ENCODE measurements around the gene DLGAP5. TPM values are rescaled to one million over a fixed set of nuclear protein-coding genes. Genes with fewer than 3 reads are reported as not detected.

DLGAP5 gene
- polyA plus RNA-seq, 1 donor = 8.6 TPM

DNA sequence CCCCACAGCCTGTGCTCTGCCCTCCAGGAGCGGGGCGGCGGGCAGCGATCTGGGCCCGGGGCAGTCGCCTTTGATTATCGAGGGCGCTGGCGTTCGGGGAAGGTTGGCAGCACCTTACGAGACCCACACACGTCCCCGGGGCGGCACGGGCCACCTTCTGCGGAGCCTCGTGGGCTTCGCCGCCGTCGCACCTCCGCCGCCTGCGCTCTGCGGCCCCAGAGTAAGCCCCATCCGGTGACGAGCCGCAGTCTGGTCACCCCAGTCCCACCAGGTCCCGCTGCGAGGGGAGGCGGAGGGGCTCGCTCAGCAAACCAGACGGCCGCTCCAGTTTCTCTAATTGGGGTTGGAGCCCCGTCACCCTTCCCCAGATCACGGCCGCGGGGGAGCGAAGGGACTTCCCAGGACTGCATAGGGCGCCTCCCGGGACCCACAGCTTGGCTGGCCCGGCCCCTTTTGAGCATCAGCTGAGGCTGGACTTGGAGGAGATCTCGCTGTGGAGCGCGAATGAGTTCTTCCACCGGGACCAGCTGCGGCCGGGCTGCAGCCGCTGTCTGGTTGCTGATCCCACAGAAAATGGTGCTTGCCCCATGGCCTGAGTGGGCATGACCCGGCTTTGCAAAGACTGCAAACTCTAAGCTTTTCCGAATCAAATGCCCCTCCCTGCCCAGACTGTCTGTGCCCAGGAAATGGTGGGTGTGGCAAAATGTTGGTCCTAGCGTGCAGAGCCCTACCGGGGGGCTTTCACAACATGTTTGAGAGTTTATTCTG, 61.8 kb downstream of the DLGAP5 start:
- DNase-seq (ENCODE audit: low read depth) = no peak

DNA sequence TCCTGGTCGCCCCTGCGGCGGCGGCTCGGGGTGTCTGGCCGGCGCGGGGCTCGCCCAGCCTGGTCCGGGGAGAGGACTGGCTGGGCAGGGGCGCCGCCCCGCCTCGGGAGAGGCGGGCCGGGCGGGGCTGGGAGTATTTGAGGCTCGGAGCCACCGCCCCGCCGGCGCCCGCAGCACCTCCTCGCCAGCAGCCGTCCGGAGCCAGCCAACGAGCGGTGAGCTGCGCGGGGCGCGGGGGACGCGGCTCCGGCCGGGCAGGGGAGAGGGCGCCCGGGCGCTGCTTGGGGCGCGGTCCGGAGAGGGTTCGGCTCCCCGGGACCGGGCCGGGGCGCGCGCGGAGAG, 62.3 kb downstream of the DLGAP5 start, which contains the start of gene LGALS3:
Gene LGALS3 (plus strand): TSS at position 167 of the 342 bp plus-strand sequence. CDS start 8,122 bp downstream, outside the sequence.
- no peak for DNase-seq (ENCODE audit: low read depth)

DNA sequence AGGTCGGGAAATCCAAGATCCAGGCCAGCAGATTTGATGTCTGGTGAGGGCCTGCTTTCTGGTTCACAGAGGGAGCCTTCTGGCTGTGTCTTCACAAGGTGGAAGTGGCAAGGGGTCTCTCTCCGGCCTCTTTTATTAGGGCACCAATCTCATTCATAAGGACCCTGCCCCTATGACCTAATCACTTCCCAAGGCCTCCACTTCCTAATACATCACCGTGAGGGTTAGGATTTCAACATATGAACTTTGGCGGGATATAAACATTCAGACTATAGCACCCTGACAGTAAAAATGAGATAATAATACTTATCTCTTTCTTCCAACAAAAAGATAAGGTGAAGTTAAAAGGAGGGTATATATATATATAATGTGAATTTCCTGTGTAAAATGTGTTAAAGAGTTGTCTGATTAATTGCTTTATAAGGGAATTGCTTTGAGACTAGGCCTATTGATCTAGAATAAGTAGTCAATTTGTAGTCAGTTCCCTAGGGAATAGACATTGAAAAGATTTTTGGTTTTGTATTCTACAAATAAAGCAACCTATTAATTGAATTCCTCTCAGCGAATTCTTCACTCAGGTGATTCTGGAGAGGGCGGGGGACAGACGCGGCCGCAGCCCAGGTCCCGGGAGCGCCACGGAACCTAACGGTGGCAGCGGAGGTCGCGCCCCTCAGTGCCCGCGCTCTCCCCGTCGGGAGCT, 62.8 kb downstream of the DLGAP5 start:
- no peak for DNase-seq (ENCODE audit: low read depth)

GRCh38 chr14:55127460-55127951, 63.9 kb downstream of the DLGAP5 start:
- no peak for DNase-seq (ENCODE audit: low read depth)

- no peak for DNase-seq (ENCODE audit: low read depth)
Measured at GRCh38 chr14:55126932-55127459, 64.4 kb downstream of the DLGAP5 start.

DNA sequence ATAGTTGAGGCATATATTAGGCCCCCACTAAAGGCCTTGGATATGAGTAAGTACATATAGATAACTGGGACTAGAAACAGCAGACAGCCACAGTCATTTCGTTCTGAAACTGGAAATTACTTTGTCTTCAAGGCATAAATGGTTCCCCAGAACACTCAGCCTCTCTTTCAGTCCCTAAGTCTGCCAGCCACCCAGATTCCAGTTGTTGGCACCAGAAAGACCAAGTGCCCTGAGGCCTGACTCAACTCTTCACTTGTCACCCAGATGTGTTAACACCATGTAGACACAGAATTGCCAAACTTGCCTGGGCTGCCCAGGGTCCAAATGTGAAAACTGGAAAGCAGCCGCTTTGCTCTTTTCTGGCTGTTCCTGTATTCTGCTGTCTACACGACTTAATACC, 65.4 kb downstream of the DLGAP5 start:
- DNase-seq (ENCODE audit: low read depth) = no peak

GRCh38 chr14:55125403-55125802, 66.0 kb downstream of the DLGAP5 start:
- no peak for DNase-seq (ENCODE audit: low read depth)

- DNase-seq (ENCODE audit: low read depth) = no peak
Measured at GRCh38 chr14:55124774-55125386, 66.5 kb downstream of the DLGAP5 start.

DNA sequence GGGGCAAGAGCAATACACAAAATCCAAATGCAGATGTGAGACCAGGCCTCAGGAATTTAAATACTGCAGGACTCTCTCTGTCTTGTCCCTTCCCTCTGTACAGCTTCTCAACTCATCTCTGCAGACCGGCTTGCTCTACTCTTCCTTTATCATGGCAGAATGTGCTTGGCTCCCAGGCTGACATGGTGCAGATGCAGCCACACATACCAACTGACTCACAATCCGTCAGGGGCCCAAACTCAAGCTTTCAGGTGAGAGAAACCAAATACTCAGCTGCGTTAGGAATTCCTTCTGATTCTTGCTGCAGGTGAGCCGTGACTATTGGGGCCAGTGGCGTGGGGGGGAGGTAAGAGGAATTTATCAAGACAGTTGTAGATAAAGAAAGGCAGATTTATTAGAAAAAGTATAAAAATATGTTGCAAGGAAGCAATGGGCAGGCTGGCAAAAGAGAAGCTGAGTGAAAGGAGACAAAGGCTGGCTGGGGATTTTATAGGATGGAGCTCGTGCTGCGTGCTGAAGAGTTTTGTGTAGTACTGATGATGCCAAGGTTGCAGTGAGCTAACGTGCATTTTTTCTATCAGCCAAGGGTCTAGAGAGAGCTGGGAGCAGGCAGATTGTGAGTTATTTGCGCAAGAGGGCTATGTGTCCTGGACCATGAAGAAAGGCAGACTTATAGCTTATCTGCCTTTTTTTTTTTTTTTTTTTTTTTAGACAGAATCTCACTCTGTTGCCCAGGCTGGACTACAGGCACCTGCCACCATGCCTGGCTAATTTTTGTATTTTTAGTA, 67.3 kb downstream of the DLGAP5 start:
- DNase-seq (ENCODE audit: low read depth) = no peak

DNA sequence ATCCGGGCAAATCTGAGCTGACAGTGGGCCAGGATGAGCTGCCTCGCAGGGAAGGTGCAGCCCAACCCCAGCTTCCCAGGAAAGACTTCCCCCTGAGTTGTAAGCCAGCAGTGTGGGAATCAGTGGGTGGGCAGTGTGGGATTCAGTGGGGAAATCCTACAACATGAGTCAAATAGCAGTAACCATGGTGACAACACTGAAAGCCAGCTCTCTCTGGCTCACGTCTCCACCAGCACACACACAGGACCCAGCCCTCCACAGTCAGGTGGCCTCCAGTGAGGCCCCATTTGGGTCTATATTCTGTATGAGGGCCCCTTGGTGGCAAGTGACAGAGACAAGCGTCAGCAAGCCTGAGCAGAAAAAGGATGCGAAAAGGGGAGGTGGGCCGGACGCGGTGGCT, 68.3 kb downstream of the DLGAP5 start:
- no peak for DNase-seq (ENCODE audit: low read depth)

GRCh38 chr14:55122440-55122986, 68.9 kb downstream of the DLGAP5 start:
- DNase-seq (ENCODE audit: low read depth) = no peak

GRCh38 chr14:55121628-55122439, 69.6 kb downstream of the DLGAP5 start:
- DNase-seq (ENCODE audit: low read depth) = no peak

DNA sequence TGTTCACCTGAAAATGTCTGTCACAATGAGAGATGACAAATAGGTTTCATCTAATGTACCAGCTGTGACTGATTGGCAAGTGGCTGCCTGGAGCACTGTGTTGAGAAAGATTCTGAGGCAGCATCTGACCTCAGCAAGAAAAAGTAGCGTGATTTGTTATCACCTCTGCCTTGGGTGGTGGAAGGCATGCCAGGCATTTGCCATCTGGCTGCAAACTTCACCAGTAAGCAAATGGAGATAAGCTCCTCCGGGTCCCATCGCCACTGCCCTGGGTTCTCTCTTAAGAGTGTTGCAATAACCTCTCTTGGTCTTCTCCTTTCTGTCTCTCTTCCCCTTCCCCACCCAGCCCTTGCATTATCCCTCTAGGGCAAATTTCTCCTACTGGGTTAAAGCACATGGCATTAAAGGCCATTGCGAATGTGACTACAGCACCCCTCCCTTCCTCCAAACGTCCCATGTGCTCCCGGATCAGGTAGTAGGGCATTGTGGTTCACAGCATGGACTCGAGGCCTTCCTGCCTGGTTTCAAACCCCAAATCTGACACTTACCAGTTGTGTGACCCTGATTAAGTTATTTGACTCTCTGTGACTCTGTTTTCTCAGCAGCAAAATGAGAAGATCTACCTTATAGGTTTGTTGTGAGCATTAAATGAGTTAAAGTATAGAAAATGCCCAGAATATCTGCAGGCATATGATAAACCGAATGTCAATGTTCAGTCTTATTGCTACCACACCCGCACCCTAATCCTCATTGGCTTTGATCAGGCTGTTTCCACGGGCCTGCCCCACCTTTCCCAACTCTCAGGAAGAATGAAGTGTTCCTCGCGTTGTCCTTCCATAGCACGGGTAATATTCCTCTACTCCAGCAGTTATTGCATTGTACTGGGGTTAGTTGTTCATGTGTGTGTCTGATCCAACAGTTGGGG, 70.6 kb downstream of the DLGAP5 start:
- no peak for DNase-seq (ENCODE audit: low read depth)

GRCh38 chr14:55118761-55119160, 72.6 kb downstream of the DLGAP5 start:
- no peak for DNase-seq (ENCODE audit: low read depth)

DNA sequence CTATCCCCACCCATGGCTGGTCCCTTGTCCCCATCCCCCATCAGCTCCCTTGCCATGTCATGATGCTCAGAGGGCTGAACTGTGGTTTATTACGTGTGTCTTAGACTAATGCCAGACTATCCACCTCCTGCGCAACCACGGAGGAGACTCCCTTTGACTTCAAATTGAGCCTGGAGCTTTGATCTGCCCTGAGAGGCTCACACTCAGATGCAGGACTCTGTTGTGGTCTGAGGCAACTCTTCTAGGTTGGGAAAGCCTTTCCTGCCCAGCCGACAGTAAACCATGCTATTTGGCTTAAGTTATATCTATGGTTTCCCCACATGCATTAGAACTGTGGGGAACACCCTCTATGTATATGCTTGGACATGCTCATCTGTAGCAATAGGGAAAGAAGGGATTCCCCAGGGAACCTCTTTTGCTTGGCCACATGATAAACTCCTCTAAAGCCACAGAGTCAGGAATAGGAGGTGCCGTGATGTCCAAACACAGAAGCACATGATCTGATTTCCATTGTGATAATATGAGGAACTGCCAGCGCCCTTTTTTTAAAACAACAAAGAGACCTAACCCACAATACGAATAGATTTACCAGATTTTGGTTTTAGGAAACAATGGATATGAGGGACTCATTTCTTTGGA, 73.5 kb downstream of the DLGAP5 start:
- DNase-seq (ENCODE audit: low read depth) = no peak

GRCh38 chr14:55116246-55117030, 74.9 kb downstream of the DLGAP5 start:
- no peak for DNase-seq (ENCODE audit: low read depth)

- DNase-seq (ENCODE audit: low read depth) = no peak
Measured at GRCh38 chr14:55115861-55116245, 75.5 kb downstream of the DLGAP5 start.

DNA sequence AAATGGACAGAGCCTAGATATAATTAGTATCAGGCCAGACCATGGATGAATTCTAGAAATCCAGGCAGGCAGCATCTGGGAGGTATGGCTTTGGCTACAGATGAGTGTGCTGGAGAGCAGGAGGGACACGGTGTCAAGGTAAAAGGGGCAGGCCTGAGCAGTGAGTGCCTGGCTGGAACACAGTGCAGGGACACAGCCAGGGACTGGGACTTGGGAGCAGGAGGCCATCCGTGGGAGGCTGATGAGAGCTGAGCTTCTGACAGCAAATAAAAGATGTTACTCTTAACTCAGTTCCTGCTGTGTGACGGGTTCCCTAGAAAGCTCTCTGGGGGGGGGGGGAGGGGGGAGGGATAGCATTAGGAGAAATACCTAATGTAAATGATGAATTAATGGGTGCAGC, 75.9 kb downstream of the DLGAP5 start:
- DNase-seq (ENCODE audit: low read depth) = no peak

Measured in forelimb muscle (tissue), 1 donor.